Measurements from ENCODE around the gene DPYSL5. TPM values are rescaled to one million over a fixed set of nuclear protein-coding genes. Genes with fewer than 3 reads are reported as not detected.

The DPYSL5 gene
- total RNA-seq, 2 experiments from 2014 or later, result not detected

DNA sequence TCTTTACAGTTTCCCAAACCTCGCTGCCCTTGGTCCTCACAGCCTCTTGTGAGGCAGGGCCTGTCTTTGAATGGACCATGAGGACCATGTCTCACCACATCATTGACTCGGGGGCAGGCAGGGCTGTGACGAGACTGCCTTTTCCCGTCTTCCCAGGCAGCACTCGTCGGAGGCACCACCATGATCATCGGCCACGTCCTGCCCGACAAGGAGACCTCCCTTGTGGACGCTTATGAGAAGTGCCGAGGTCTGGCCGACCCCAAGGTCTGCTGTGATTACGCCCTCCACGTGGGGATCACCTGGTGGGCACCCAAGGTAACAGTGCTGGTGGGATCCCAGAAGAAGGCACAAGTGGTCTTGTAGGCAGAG is 76.8 kb downstream of the DPYSL5 start:
- H3K4me3 Mint-ChIP-seq, result no peak overlapping the region

GRCh38 chr2:26925100-26925791 is 77.3 kb downstream of the DPYSL5 start:
- no peak overlapping the region for H3K4me3 Mint-ChIP-seq
- no peaks in the 10 kb centered on the region for H3K9me3 Mint-ChIP-seq
- no peaks in the 10 kb centered on the region for H3K36me3 Mint-ChIP-seq
- POLR2A ChIA-PET, result no interaction called here
- ATAC-seq (ENCODE audit: low read depth), result no peak
- no peaks in the 10 kb centered on the region for H3K4me1 Mint-ChIP-seq
- DNase-seq, result no peak
- H3K27me3 Mint-ChIP-seq, result peaks cover 10% of the 10 kb centered on the region
- H3K27ac Mint-ChIP-seq, result no peak overlapping the region

More for the DNA sequence above, 76.8 kb downstream of the DPYSL5 start:
- Mint-ChIP-seq H3K36me3 (no peaks in the 10 kb centered on the region), H3K9me3 (no peaks in the 10 kb centered on the region), H3K4me1 (no peaks in the 10 kb centered on the region), H3K27me3 (peaks cover 10% of the 10 kb centered on the region), H3K27ac (no peak overlapping the region)
- DNase-seq (no peak), ATAC-seq (ENCODE audit: low read depth) (no peak)
- POLR2A ChIA-PET, result no interaction called here

DNA sequence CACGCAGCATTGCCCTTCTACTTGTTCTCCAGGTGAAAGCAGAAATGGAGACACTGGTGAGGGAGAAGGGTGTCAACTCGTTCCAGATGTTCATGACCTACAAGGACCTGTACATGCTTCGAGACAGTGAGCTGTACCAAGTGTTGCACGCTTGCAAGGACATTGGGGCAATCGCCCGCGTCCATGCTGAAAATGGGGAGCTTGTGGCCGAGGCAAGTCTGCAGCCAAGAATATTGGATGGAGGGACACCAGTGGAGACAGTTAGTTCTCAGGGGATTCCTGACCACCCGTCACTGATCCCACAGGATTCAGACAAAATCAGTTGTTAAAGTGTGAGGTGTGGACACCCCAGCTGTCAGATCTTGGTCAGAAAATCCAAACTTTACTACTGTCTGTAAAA is 79.3 kb downstream of the DPYSL5 start:
- no peak for ATAC-seq (ENCODE audit: low read depth)
- DNase-seq, result no peak
- H3K4me1 Mint-ChIP-seq, result no peaks in the 10 kb centered on the region
- H3K4me3 Mint-ChIP-seq, result no peak overlapping the region
- no peaks in the 10 kb centered on the region for H3K36me3 Mint-ChIP-seq
- H3K27ac Mint-ChIP-seq, result no peak overlapping the region
- no peaks in the 10 kb centered on the region for H3K9me3 Mint-ChIP-seq
- peaks cover 8% of the 10 kb centered on the region for H3K27me3 Mint-ChIP-seq
- POLR2A ChIA-PET, result no interaction called here

- Mint-ChIP-seq H3K4me1 (no peaks in the 10 kb centered on the region), H3K9me3 (no peaks in the 10 kb centered on the region), H3K27ac (no peak overlapping the region), H3K27me3 (peaks cover 4% of the 10 kb centered on the region), H3K36me3 (no peaks in the 10 kb centered on the region), H3K4me3 (no peak overlapping the region)
- POLR2A ChIA-PET, result no interaction called here
- ATAC-seq (ENCODE audit: low read depth) (no peak), DNase-seq (no peak)
Measured at GRCh38 chr2:26932974-26933373, 85.0 kb downstream of the DPYSL5 start.

GRCh38 chr2:26933431-26934334 is 85.8 kb downstream of the DPYSL5 start:
- ATAC-seq (ENCODE audit: low read depth) (no peak), DNase-seq (no peak)
- no peaks in the 10 kb centered on the region for H3K4me1 Mint-ChIP-seq
- no peak overlapping the region for H3K4me3 Mint-ChIP-seq
- no peak overlapping the region for H3K27ac Mint-ChIP-seq
- H3K9me3 Mint-ChIP-seq, result no peaks in the 10 kb centered on the region
- peaks cover 4% of the 10 kb centered on the region for H3K27me3 Mint-ChIP-seq
- no peaks in the 10 kb centered on the region for H3K36me3 Mint-ChIP-seq
- POLR2A ChIA-PET, result no interaction called here

DNA sequence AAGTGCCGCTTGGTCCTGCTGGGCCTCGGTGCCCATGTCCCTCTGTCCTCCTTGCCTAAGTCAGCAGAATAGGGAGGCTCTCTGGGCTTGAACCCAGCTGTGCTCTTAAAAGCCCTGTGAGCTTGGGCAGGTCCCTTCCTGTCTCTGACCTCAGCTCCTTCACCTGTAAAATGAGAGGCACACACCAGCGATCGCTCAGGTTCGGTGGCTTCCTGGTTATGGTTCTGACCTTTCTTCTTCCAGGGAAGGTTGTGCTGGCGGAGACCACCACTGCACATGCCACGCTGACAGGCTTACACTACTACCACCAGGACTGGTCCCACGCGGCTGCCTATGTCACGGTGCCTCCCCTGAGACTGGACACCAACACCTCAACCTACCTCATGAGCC is 86.4 kb downstream of the DPYSL5 start:
- DNase-seq, result no peak
- Mint-ChIP-seq H3K9me3 (no peaks in the 10 kb centered on the region), H3K27ac (no peak overlapping the region), H3K4me1 (no peaks in the 10 kb centered on the region), H3K4me3 (no peak overlapping the region), H3K27me3 (peaks cover 4% of the 10 kb centered on the region), H3K36me3 (no peaks in the 10 kb centered on the region)
- POLR2A ChIA-PET, result no interaction called here
- ATAC-seq (ENCODE audit: low read depth), result no peak

- Mint-ChIP-seq H3K4me1 (no peaks in the 10 kb centered on the region), H3K9me3 (no peaks in the 10 kb centered on the region), H3K4me3 (no peak overlapping the region), H3K27me3 (peaks cover 8% of the 10 kb centered on the region), H3K27ac (no peak overlapping the region), H3K36me3 (no peaks in the 10 kb centered on the region)
- POLR2A ChIA-PET, result no interaction called here
- no peak for DNase-seq
- ATAC-seq (ENCODE audit: low read depth), result no peak
Measured at GRCh38 chr2:26934985-26935384, 87.1 kb downstream of the DPYSL5 start.

DNA sequence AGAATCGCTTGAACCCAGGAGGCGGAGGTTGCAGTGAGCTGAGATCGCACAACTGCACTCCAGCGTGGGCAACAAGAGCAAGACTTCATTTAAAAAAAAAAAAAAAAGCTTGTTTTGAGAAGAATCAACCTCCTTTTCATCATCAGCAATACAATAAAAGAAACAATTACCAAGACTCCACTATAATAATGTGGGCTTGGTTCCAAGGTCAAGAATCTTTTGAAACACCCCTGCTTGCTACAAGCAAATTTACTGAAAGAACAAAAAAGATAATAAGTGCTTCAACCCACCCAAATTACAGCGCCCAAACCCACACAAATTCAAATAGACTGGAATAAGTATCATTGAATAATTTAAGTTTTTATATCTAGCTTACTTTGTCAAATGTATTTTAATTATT is 88.9 kb downstream of the DPYSL5 start:
- Mint-ChIP-seq H3K36me3 (no peaks in the 10 kb centered on the region), H3K27ac (no peak overlapping the region), H3K4me1 (no peaks in the 10 kb centered on the region), H3K9me3 (no peaks in the 10 kb centered on the region), H3K27me3 (peaks cover 8% of the 10 kb centered on the region), H3K4me3 (no peak overlapping the region)
- POLR2A ChIA-PET, result no interaction called here
- ATAC-seq (ENCODE audit: low read depth), result no peak
- DNase-seq, result no peak

- ATAC-seq (ENCODE audit: low read depth) (no peak), DNase-seq (no peak)
- Mint-ChIP-seq H3K27ac (no peak overlapping the region), H3K4me3 (no peak overlapping the region), H3K4me1 (peaks cover 2% of the 10 kb centered on the region), H3K36me3 (no peaks in the 10 kb centered on the region), H3K9me3 (no peaks in the 10 kb centered on the region), H3K27me3 (peaks cover 8% of the 10 kb centered on the region)
- POLR2A ChIA-PET, result no interaction called here
Measured at GRCh38 chr2:26938399-26939118, 90.6 kb downstream of the DPYSL5 start.

- Mint-ChIP-seq H3K36me3 (no peaks in the 10 kb centered on the region), H3K4me1 (peaks cover 2% of the 10 kb centered on the region), H3K27me3 (peaks cover 7% of the 10 kb centered on the region), H3K9me3 (no peaks in the 10 kb centered on the region), H3K27ac (no peak overlapping the region), H3K4me3 (no peak overlapping the region)
- DNase-seq (no peak), ATAC-seq (ENCODE audit: low read depth) (no peak)
- POLR2A ChIA-PET, result interaction anchor here (0.6 kb wide), 1 partner anchor 360 kb away, joined by 3 read pairs; no protein-coding TSS in a partner anchor
Measured at GRCh38 chr2:26940001-26940400, 92.1 kb downstream of the DPYSL5 start.

DNA sequence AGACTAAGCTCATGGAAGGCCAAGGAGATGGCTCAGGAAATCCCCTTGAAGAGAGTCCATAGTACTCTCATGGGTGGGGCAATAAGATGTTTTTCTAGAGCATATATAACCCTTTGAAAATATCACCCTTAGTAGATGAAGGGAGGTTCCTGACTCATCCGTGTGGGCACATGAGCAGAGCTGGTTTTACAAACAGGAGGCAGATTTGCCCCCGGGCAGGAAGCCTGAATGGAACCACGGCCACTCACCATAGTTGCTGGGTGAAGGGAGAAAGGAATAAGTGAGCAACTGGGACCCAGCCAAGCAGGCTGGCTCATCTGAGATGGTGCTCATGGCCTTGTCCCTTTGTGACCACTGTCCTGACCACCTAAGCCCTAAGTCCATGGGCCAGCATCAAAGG is 93.6 kb downstream of the DPYSL5 start:
- DNase-seq, result no peak
- Mint-ChIP-seq H3K27me3 (peaks cover 8% of the 10 kb centered on the region), H3K27ac (no peak overlapping the region), H3K36me3 (no peaks in the 10 kb centered on the region), H3K9me3 (no peaks in the 10 kb centered on the region), H3K4me3 (no peak overlapping the region), H3K4me1 (peaks cover 2% of the 10 kb centered on the region)
- POLR2A ChIA-PET, result no interaction called here
- ATAC-seq (ENCODE audit: low read depth), result no peak

DNA sequence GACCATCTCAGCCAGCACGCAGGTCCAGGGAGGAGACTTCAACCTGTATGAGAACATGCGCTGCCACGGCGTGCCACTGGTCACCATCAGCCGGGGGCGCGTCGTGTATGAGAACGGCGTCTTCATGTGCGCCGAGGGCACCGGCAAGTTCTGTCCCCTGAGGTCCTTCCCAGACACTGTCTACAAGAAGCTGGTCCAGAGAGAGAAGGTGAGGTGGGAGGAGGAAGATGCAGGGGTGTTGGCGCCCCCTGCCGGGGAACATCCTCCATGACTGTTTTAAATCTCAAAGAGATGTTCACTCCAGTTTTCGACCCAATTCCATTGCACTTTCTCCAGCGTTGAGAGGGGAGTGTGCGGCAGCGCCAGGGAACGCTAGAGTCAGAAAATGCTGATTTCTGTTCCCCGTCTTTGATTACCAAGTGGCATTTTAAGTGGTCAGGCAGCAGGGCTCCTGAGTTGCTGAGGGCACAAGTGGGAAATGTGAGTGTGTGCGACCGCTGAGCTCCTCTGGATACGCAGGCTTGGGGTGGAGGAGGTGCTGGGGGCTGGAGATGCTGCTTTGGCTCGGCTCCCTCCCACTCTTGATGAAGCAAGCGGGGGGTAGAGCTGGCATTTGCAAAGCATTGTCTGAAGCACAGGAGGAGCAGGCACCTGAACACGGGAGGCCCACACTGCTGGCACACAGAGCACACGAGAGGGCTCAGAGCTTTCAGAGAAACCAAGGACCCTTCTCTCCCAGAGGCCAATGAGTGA is 94.8 kb downstream of the DPYSL5 start:
- POLR2A ChIA-PET, result interaction anchor here (1.3 kb wide), 1 partner anchor 97 kb away, joined by 4 read pairs; no protein-coding TSS in a partner anchor
- peak; percentile 60 for ATAC-seq (ENCODE audit: low read depth)
- peaks cover 8% of the 10 kb centered on the region for H3K27me3 Mint-ChIP-seq
- no peak overlapping the region for H3K4me3 Mint-ChIP-seq
- peak; percentile 78 for DNase-seq
- no peaks in the 10 kb centered on the region for H3K36me3 Mint-ChIP-seq
- H3K9me3 Mint-ChIP-seq, result no peaks in the 10 kb centered on the region
- H3K4me1 Mint-ChIP-seq, result peaks cover 2% of the 10 kb centered on the region
- H3K27ac Mint-ChIP-seq, result no peak overlapping the region

All from activated naive CD8-positive, alpha-beta T cell treated with anti-CD3 and anti-CD28 coated beads, Interleukin-2, amount 10 ng/mL, durations not matched to agents 7 days and 5 days (primary cell).